CD14-positive monocyte (primary cell): ENCODE measurements around the gene INPP4A. TPM values are rescaled to one million over a fixed set of nuclear protein-coding genes. Genes with fewer than 3 reads are reported as not detected.
A peak's percentile ranks its signal among the peaks of the same experiment; 100 is the strongest.

ENCODE experiments used
- DNase-seq, 3 donors: peaks; one replicate each; pipeline ENCODE4 v3.0.0-alpha.2; 2011 to 2022
- H2AFZ ChIP-seq: 2 replicates; pipeline ENCODE4 v1.6.0; 2012; ENCODE audit warnings: mild to moderate bottlenecking, low read depth, low read length, inconsistent platforms; ENCODE audit not compliant: insufficient read depth, poor library complexity, severe bottlenecking
- H3K27ac ChIP-seq, 2 donors: 1 replicate in 1 of 2; 2 replicates in 1 of 2; pipeline ENCODE4 v1.5.1; 2012 to 2013; ENCODE audit warnings: low read length in 2 of 2, control low read depth in 1 of 2, inconsistent platforms in 1 of 2, low read depth in 1 of 2, mild to moderate bottlenecking in 1 of 2
- H3K27me3 ChIP-seq, 2 donors: one replicate each; pipeline versions ENCODE4 v1.6.0 to v1.6.1; 2011 to 2013; ENCODE audit warnings: low read length in 2 of 2; ENCODE audit not compliant: control insufficient read depth in 2 of 2, insufficient read depth in 2 of 2
- H3K36me3 ChIP-seq, 2 donors: replicated peaks in 1 of 2; 1 replicate in 1 of 2; 2 replicates in 1 of 2; pipeline versions ENCODE4 v1.5.1 to v1.6.1; 2012 to 2013; ENCODE audit warnings: low read length in 2 of 2, control low read depth in 1 of 2, inconsistent platforms in 1 of 2, mild to moderate bottlenecking in 1 of 2; ENCODE audit not compliant: insufficient read depth in 2 of 2, control insufficient read depth in 1 of 2
- H3K4me1 ChIP-seq, 2 donors: 1 replicate in 1 of 2; 2 replicates in 1 of 2; pipeline versions ENCODE4 v1.5.1 to v1.6.1; 2012 to 2013; ENCODE audit warnings: low read length in 2 of 2, control low read depth in 1 of 2, inconsistent platforms in 1 of 2, mild to moderate bottlenecking in 1 of 2, moderate library complexity in 1 of 2; ENCODE audit not compliant: insufficient read depth in 2 of 2, control insufficient read depth in 1 of 2
- H3K4me2 ChIP-seq: replicated peaks from 2 replicates; pipeline ENCODE3; 2012; ENCODE audit warnings: low read length, moderate library complexity, mild to moderate bottlenecking; ENCODE audit not compliant: poor library complexity, severe bottlenecking; ENCODE audit errors: extremely low read depth
- H3K4me3 ChIP-seq, 3 experiments: fragments of 200-600 bp in 1 of 3; sonication (generic) in 1 of 3; replicated peaks in 1 of 3; 1 replicate in 2 of 3; 2 replicates in 1 of 3; pipeline ENCODE4 v1.5.1; 2011 to 2013; ENCODE audit warnings: low read length in 3 of 3, mild to moderate bottlenecking in 3 of 3, control low read depth in 2 of 3, low read depth in 2 of 3, inconsistent platforms in 1 of 3, moderate library complexity in 1 of 3
- H3K79me2 ChIP-seq: 2 replicates; pipeline ENCODE4 v1.6.0; 2012; ENCODE audit warnings: mild to moderate bottlenecking, control low read depth, inconsistent platforms, low read length, moderate library complexity; ENCODE audit not compliant: insufficient read depth
- H3K9ac ChIP-seq: 2 replicates; pipeline ENCODE4 v1.6.0; 2017; ENCODE audit warnings: low read length, mild to moderate bottlenecking; ENCODE audit not compliant: insufficient read depth, poor library complexity, severe bottlenecking
- H3K9me3 ChIP-seq, 2 donors: replicated peaks in 1 of 2; 1 replicate in 1 of 2; 2 replicates in 1 of 2; pipeline versions ENCODE4 v1.5.1 to v1.6.1; 2012 to 2013; ENCODE audit warnings: low read length in 2 of 2, control low read depth in 1 of 2; ENCODE audit not compliant: control insufficient read depth in 1 of 2, insufficient read depth in 1 of 2
- H4K20me1 ChIP-seq: 2 replicates; pipeline ENCODE4 v1.6.0; 2012; ENCODE audit warnings: mild to moderate bottlenecking, low read length, control low read depth, moderate library complexity; ENCODE audit not compliant: insufficient read depth
- H3K27ac Mint-ChIP-seq, 7 donors: one replicate each; pipeline ENCODE4 v1.8.0; 2020; ENCODE audit warnings: mild to moderate bottlenecking in 7 of 7, mixed read lengths in 7 of 7, moderate library complexity in 6 of 7, inconsistent platforms in 2 of 7
- H3K27me3 Mint-ChIP-seq, 3 donors: one replicate each; pipeline ENCODE4 v1.8.0; 2021 to 2022; ENCODE audit warnings: low read depth in 3 of 3, mild to moderate bottlenecking in 3 of 3, mixed read lengths in 3 of 3, moderate library complexity in 3 of 3, inconsistent platforms in 1 of 3
- H3K36me3 Mint-ChIP-seq, 2 donors: one replicate each; pipeline ENCODE4 v1.8.0; 2020; ENCODE audit warnings: mixed read lengths in 2 of 2, inconsistent platforms in 1 of 2, mild to moderate bottlenecking in 1 of 2
- H3K4me1 Mint-ChIP-seq: one replicate; pipeline ENCODE4 v1.8.0; 2020; ENCODE audit warnings: mild to moderate bottlenecking, mixed read lengths
- H3K4me3 Mint-ChIP-seq, 2 donors: one replicate each; pipeline ENCODE4 v1.8.0; 2020; ENCODE audit warnings: mild to moderate bottlenecking in 2 of 2, mixed read lengths in 2 of 2, moderate library complexity in 1 of 2
- H3K9me3 Mint-ChIP-seq, 7 donors: one replicate each; pipeline ENCODE4 v1.8.0; 2020 to 2022; ENCODE audit warnings: mixed read lengths in 7 of 7, mild to moderate bottlenecking in 6 of 7, moderate library complexity in 6 of 7, inconsistent platforms in 2 of 7
- WGBS: methylation state at CpG from one replicate; pipeline ENCODE4 v1.1.5; 2013; ENCODE audit warnings: missing lambda C conversion rate; ENCODE audit not compliant: insufficient coverage; 5-methylcytosine and 5-hydroxymethylcytosine counted together
- intact Hi-C, 2 donors: fragments of 100-400 bp; cut with micrococcal nuclease; formaldehyde crosslinking; loops; one replicate each; pipeline versions ENCODE4 v1.15.0 to v1.15.1; 2023
- polyA plus RNA-seq, 3 donors: library from polyadenylated mRNA; depleted of rRNA in 1 of 3; unstranded in 2 of 3; stranded (reverse) in 1 of 3; fragments of 300-500 nt in 2 of 3; fragments of >200 nt in 1 of 3; fragmentation: Illumina TruSeq in 2 of 3; gene quantifications; 1 replicate in 2 of 3; 2 replicates in 1 of 3; pipeline ENCODE4 v1.2.3, GENCODE V29; 2012 to 2021
- TF ChIP-seq, protein P1 (sequence below): fragments of 200-600 bp; IDR thresholded peaks from one replicate; pipeline ENCODE4 v1.8.0; 2022; ENCODE audit warnings: antibody characterized with exemption, mild to moderate bottlenecking

Gene INPP4A
- polyA plus RNA-seq, 3 donors: 13.7 to 52.4 (median 20.7) TPM

DNA sequence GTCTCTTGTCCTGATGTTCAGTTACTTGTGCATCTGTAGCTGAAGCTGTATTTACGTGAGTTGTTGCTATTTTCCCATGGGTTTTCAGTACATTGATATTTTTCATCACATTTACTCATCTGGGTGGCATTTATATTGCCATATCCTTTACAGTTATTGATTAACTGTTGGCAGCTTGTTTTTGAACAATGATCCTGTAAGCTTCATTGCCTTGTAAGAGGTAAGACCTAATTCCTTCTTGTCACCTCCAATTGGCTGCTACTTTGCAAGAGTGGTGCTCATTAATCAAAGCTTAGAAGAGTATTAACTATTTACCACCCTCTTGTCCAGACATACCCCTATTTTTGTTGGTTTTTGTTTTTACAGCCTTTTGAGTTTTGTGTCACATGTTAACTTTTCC is 88.9 kb downstream of the INPP4A start:
- H2AFZ ChIP-seq: no peak overlapping the region
- no peaks in the 10 kb centered on the region for H3K9me3 ChIP-seq
- no peak for DNase-seq
- peaks cover 0 to 3% (median 0%) of the 10 kb centered on the region in 3 donors for H3K27me3 Mint-ChIP-seq
- no peak overlapping the region for H3K27ac Mint-ChIP-seq
- intact Hi-C loops: no loop called here
- H3K27ac ChIP-seq: no peak overlapping the region
- no peak overlapping the region for H3K4me3 ChIP-seq
- H3K9ac ChIP-seq: no peak overlapping the region
- H3K79me2 ChIP-seq: no peaks in the 10 kb centered on the region
- no peak overlapping the region for H3K4me3 Mint-ChIP-seq
- peaks cover 62 to 70% of the 10 kb centered on the region in 2 donors for H3K36me3 Mint-ChIP-seq
- no peaks in the 10 kb centered on the region for H3K9me3 Mint-ChIP-seq
- peaks cover 21% of the 10 kb centered on the region for H4K20me1 ChIP-seq
- H3K27me3 ChIP-seq: no peaks in the 10 kb centered on the region
- WGBS: no CpG with 5 or more reads among the region's 1 CpG
- H3K4me1 Mint-ChIP-seq: peaks cover 8% of the 10 kb centered on the region
- H3K4me1 ChIP-seq: peaks cover 0 to 6% of the 10 kb centered on the region in 2 donors
- peaks cover 56 to 63% of the 10 kb centered on the region in 2 donors for H3K36me3 ChIP-seq
- H3K4me2 ChIP-seq: no peak overlapping the region
- TF ChIP-seq, protein P1, sequence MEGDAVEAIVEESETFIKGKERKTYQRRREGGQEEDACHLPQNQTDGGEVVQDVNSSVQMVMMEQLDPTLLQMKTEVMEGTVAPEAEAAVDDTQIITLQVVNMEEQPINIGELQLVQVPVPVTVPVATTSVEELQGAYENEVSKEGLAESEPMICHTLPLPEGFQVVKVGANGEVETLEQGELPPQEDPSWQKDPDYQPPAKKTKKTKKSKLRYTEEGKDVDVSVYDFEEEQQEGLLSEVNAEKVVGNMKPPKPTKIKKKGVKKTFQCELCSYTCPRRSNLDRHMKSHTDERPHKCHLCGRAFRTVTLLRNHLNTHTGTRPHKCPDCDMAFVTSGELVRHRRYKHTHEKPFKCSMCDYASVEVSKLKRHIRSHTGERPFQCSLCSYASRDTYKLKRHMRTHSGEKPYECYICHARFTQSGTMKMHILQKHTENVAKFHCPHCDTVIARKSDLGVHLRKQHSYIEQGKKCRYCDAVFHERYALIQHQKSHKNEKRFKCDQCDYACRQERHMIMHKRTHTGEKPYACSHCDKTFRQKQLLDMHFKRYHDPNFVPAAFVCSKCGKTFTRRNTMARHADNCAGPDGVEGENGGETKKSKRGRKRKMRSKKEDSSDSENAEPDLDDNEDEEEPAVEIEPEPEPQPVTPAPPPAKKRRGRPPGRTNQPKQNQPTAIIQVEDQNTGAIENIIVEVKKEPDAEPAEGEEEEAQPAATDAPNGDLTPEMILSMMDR: no peak

DNA sequence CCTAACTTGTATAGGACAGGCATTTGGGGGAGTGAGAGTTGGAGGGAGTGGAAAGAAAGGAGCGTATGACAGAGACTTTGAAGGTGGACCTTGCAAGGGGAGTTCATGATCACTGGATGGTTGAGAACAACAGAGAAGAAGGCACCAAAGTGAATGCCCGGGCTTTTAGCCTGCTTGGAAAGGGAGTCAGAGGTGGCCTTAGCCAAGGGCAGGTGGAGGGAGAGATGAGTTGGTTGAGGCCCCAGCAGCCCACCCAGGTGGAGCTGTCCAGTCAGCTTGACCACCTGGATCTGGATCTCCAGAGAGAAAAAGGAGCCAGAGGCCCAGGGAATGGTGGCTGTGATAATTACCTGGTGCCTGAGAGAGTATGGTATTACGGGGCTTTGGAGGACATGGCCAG is 90.1 kb downstream of the INPP4A start:
- no peak overlapping the region for H3K27ac ChIP-seq
- H4K20me1 ChIP-seq: peaks cover 14% of the 10 kb centered on the region
- 100% methylated on average over 2 of the region's 3 CpGs for WGBS
- no peak overlapping the region for H3K9ac ChIP-seq
- H3K27me3 ChIP-seq: no peaks in the 10 kb centered on the region
- H3K4me2 ChIP-seq: no peak overlapping the region
- intact Hi-C loops: no loop called here
- no peaks in the 10 kb centered on the region for H3K79me2 ChIP-seq
- Mint-ChIP-seq H3K4me3 (no peak overlapping the region), H3K4me1 (peaks cover 9% of the 10 kb centered on the region), H3K36me3 (peaks cover 70 to 82% of the 10 kb centered on the region in 2 donors), H3K27me3 (no peaks in the 10 kb centered on the region), H3K27ac (peak overlapping the region in 3 of 7 donors; percentile 28 to 67 (median 34)), H3K9me3 (no peaks in the 10 kb centered on the region)
- H3K9me3 ChIP-seq: no peaks in the 10 kb centered on the region
- no peak overlapping the region for H3K4me3 ChIP-seq
- TF ChIP-seq, protein P1: no peak
- H3K36me3 ChIP-seq: peaks cover 68 to 75% of the 10 kb centered on the region in 2 donors
- no peak for DNase-seq
- peaks cover 0 to 7% of the 10 kb centered on the region in 2 donors for H3K4me1 ChIP-seq
- no peak overlapping the region for H2AFZ ChIP-seq
